CD1c-positive myeloid dendritic cell (primary cell): ENCODE measurements around the gene ADAMTS2.

ENCODE experiments used
- DNase-seq: peaks from one replicate; pipeline ENCODE4 v3.0.0-alpha.2; 2016; ENCODE audit errors: extremely low spot score

ADAMTS2 gene

DNA sequence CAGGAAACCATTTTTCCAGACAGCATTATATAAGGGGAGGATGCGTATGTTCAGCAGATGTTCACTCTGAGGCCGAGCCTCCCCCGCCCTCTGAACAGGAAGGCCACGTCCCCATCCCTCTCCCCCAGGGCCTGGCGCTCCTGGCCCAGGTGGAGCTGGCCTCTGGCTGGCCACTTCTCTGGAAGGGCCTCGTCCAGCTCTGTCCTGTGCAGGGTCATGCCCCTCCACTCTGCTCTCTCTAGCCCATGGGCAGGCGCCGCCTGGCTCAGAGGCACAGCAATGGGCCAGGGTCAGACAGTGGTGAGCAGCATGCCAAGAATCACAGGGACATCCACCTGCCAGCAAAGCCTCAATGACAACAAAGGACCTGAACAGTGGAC is 34.2 kb downstream of the ADAMTS2 start:
- no peak for DNase-seq

- no peak for DNase-seq
Observed at GRCh38 chr5:179310439-179311090, 34.7 kb downstream of the ADAMTS2 start.

- no peak for DNase-seq
Observed at GRCh38 chr5:179309751-179310320, 35.4 kb downstream of the ADAMTS2 start.

DNA sequence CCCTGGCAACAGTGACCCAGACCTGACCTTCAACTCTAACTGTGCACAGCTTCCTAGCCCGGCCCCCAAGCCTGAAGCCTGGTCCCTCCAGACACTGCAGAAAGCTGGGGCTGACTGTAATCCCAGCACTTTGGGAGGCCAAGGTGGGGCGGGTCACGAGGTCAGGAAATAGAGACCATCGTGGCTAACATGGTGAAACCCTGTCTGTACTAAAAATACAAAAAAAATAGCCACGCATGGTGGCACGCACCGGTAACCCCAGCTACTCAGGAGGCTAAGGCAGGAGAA is 35.9 kb downstream of the ADAMTS2 start:
- DNase-seq = no peak

GRCh38 chr5:179308563-179309382 is 36.5 kb downstream of the ADAMTS2 start:
- no peak for DNase-seq

- no peak for DNase-seq
Observed at GRCh38 chr5:179307931-179308471, 37.3 kb downstream of the ADAMTS2 start.

DNA sequence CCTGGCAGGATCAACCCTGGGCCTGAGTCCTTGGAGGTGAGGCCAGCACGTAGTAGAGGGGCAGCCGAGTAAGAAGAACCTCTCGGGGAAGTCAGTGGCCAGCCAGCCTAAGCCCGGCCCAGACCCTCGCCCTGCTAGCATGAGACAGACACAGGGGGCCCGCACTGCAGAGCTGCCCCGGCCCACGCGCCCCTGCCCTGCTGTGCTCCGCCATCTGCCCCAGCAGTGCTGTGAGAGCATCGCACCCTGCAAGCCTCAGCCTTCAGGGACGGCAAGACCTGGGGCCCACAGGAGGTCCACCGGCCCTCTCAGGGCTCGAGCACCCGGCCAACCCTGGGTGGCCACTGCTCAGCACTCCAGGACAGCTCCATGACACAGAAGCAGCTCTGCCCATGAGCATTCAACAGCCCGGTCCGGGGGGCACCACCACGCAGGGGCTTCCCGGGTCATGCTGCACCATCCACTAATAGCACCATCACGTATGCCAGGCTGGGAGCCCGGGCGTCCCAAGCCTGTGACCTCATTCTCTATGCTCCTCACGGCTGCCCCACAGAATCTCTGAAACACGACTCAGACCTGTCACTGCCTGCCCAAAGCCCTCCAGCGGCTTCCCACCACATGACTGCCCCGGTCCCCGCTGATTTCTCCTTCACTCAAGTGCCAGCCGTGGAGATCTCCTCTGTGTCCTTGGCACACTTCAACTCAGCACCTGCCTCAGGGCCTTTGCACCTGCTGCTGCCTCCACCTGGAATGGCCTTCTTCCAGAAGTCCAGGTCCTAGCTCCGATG is 38.1 kb downstream of the ADAMTS2 start:
- DNase-seq = no peak

DNA sequence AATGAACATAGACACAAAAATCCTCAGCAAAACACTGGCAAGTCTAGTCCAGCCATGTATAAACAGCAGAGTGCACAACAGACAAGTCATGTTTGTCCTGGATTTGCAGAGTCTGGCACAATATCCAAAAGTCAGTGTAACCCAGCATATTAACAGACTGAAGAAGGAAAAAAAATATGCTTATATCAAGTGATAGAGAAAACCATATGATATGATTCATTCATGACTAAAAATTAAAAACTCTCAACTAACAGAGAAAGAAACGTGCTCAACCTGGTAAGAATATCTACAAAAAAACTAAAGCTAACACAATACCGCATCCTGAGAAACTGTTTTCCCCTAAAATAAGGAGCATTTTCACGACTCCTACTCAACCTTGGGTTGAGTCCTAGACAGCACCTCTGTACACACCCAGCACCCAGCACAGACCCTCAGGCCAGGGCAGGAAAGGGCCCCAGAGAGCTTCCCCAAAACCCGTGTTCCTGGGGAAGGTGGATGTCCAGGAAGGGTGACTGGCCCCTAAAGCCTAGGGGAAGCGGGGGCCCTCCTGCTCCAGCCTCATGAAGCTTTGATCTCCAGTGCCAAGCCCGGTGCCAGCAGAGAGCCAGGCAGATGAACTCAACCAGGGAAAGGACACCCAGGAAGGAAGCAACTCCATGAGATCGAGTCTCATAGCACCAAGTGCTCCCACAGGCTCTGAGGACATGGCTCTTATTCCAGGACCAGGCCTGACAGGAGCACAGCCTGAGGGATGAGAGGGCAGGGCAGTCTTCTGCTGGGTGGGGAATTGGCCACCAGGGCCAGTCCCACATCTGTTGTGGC is 38.9 kb downstream of the ADAMTS2 start:
- no peak for DNase-seq

GRCh38 chr5:179304871-179305270 is 40.4 kb downstream of the ADAMTS2 start:
- DNase-seq = no peak

- no peak for DNase-seq
Observed at GRCh38 chr5:179304466-179304865, 40.8 kb downstream of the ADAMTS2 start.

DNA sequence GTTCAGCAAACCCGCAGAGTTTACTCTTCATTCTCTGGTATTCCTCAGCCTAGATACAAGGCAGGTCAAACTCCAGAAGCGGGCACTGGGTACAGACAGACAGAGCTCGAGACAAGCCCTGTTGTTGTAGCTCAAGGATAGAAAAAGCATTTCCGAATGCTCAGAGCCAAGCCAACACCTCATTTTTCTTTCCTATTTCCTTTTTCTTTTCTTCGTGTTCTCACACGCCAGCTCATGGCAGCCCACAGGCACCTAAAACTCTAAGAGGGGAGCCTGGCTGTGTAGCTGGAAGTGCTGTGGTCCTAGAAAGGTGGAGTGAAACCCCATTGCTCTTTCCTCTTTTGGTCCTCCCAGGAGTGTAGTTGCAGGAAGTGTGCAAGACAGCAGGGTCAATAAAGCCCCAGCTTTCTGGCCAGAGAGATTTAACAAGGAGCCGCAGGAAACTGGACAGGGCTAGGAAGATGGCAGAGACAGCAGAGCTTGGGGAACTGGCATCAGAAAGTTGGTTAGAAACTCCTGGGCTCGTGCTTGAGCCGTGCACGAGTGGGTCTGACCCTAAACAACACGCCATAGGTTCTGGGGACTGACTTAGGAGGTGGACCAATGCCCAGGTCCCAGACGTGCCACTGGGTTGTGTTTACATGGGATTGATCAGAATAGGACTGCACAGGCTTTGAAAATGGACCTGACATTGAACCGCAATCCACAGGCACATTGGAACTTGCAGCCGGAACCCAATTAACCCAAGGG is 41.6 kb downstream of the ADAMTS2 start:
- DNase-seq = no peak

GRCh38 chr5:179302499-179303185 is 42.6 kb downstream of the ADAMTS2 start:
- DNase-seq = no peak

GRCh38 chr5:179301796-179302195 is 43.5 kb downstream of the ADAMTS2 start:
- DNase-seq = no peak

- no peak for DNase-seq
Observed at GRCh38 chr5:179301376-179301775, 43.9 kb downstream of the ADAMTS2 start.

GRCh38 chr5:179300581-179301180 is 44.6 kb downstream of the ADAMTS2 start:
- DNase-seq = no peak

- DNase-seq = no peak
Observed at GRCh38 chr5:179298181-179298993, 46.9 kb downstream of the ADAMTS2 start.

GRCh38 chr5:179297486-179298180 is 47.6 kb downstream of the ADAMTS2 start:
- DNase-seq = no peak

DNA sequence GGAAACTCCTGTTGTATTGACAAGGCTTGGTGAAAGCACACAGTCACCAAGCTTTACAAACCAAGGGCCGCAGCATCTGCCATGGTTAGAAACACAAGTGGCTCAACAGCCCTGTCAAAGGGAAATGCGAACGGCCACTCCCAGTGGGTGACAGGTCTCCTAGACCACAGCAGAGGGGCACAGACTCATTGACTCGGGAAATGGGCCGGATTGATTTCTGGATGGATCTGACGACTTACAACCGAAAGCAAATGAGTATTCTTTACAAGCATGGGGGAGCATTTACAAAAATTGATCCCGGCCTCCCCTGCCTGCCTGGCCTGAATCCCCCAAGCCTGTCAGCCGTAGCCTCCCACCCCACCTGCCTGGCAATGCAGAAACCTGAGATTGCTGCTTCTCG is 48.2 kb downstream of the ADAMTS2 start:
- DNase-seq = no peak
